HPDE6-E6E7 (cell line): Measurements from ENCODE around the gene PCMT1.
"Not testable (repeated sequence)": the region's sequence is repeated elsewhere in the genome, so short reads cannot be mapped to it uniquely, and the experiment has no call there.

Experiments used
- DNase-seq: peaks from one replicate; pipeline ENCODE4 v3.0.0; 2011; ENCODE audit warnings: missing footprints; ENCODE audit errors: extremely low spot score

PCMT1 gene

GRCh38 chr6:149750136-149750609 is 632 bp downstream of the PCMT1 start:
- DNase-seq, result peak; percentile 27

GRCh38 chr6:149751239-149751638 is 1.7 kb downstream of the PCMT1 start:
- DNase-seq, result no peak

DNA sequence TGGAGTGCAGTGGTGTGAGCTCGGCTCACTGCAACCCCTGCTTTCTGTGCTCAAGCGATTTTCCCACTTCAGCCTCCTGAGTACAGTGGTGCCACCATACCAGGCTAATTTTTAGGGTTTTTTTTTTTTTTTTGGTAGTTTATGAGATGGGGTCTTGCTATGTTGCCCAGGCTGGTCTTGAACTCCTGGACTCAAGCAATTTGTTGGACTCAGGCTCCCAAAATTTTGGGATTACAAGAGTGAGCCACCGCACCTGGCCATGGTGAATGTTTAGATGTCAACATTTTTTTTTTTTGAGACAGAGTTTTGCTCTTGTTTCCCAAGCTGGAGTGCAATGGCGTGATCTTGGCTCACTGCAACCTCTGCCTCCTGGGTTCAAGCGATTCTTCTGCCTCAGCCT is 2.4 kb downstream of the PCMT1 start:
- not testable (repeated sequence) for DNase-seq

GRCh38 chr6:149752600-149753373 is 3.2 kb downstream of the PCMT1 start:
- DNase-seq, result no peak

DNA sequence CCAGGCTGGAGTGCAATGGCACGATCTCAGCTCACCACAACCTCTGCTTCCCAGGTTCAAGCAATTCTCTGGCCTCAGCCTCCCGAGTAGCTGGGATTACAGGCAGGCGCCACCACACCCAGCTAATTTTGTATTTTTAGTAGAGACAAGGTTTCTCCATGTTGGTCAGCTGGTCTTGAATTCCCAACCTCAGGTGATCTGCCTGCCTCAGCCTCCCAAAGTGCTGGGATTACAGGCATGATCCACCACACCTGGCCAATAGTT is 3.8 kb downstream of the PCMT1 start:
- DNase-seq, result not testable (repeated sequence)

DNA sequence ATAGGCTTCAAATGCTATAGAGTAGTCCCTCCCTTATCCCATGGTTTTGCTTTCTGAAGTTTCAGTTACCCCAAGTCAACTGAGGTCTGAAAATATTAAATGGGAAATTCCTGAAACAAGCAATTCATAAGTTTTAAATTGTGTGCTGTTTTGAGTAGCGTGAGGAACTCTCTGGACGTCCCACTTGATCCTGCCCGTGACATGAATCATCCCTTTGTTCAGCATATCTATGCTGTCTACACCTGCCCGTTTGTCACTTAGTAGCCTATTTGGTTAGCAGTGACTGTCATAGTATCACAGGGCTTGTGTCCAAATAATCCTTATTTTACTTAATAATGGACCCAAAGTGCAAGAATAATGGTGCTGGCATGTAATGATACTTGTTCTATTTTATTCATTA is 5.0 kb downstream of the PCMT1 start:
- no peak for DNase-seq

DNA sequence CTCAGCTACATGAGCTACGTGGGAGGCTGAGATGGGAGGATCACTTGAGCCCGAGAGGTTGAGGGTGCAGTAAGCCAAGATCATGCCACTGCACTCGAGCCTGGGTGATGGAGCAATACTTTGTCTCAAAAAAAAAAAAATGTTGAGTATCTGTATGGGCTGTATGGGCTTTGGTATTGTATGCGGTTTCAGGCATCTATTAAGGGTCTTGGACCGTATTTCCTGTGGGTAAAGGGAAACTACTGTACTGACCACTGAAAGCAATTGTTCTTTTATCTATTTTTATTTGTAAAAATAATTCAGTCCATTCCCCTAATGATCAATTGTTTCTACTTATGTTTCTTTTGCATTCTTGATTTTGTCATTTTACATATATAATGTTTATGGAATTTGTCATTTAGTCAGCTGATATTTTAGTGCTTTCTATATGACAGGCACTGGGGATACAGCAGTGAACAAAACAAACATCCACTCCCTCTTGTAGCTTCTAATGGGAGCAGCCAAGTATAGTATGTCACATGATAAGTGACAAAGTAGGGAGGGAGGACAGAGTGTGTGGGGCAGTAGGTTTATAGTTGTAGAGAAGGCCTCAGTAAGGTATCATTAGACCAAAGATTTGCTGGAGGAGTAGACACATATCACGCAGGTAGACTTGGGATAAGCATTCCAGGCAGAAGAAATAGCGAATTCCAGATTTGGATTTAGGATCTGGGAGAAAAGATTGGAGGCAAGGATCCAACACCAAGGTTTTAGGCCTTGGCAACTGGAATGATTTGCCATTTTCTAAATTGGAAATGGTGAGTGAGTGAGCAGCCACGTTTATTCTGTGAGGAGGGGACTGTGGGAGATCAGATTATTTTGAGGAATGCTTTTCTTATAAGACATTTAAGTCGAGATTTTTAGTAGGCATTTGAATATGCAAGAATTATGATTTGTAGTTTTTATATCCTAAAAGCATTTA is 6.0 kb downstream of the PCMT1 start:
- DNase-seq, result no peak

GRCh38 chr6:149756261-149756636 is 6.7 kb downstream of the PCMT1 start:
- DNase-seq, result no peak

GRCh38 chr6:149761438-149761837 is 11.9 kb downstream of the PCMT1 start:
- DNase-seq, result no peak

- no peak for DNase-seq
Observed at GRCh38 chr6:149763866-149764265, 14.3 kb downstream of the PCMT1 start.

- DNase-seq, result no peak
Observed at GRCh38 chr6:149766156-149766769, 16.7 kb downstream of the PCMT1 start.

GRCh38 chr6:149769676-149770075 is 20.1 kb downstream of the PCMT1 start:
- no peak for DNase-seq

- DNase-seq, result no peak
Observed at GRCh38 chr6:149771185-149771584, 21.6 kb downstream of the PCMT1 start.

GRCh38 chr6:149771925-149772324 is 22.4 kb downstream of the PCMT1 start:
- no peak for DNase-seq

DNA sequence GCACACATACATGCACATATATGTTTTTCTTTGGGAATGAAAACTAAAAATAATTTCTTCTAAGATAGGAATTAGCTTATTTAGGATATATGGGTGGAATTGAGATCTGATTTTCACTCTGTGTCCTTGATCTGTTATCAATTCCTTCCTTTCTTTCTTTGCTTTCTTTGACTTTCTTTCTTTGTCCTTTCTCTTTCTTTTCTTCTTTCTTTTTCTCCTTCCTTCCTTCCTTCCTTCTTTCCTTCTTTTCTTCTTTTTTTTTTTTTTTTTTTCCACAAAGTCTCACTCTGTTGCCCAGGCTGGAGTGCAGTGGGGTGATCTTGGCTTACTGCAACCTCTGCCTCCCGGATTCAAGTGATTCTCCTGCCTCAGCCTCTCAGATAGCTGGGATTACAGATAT is 28.1 kb downstream of the PCMT1 start:
- no peak for DNase-seq

DNA sequence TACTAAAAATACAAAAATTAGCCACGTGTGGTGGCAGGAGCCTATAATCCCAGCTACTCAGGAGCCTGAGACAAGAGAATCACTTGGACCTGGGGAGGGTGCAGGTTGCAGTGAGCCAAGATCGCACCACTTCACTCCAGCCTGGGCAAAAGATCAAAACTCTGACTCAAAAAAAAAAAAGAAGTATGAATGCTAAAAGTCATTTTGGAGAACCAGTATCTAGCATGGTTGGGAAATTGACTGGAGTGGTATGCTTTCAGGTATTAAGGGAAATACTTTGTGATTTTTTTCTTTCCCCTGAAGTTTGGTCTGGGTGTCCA is 30.1 kb downstream of the PCMT1 start:
- DNase-seq, result no peak

GRCh38 chr6:149781715-149782114 is 32.2 kb downstream of the PCMT1 start:
- no peak for DNase-seq

DNA sequence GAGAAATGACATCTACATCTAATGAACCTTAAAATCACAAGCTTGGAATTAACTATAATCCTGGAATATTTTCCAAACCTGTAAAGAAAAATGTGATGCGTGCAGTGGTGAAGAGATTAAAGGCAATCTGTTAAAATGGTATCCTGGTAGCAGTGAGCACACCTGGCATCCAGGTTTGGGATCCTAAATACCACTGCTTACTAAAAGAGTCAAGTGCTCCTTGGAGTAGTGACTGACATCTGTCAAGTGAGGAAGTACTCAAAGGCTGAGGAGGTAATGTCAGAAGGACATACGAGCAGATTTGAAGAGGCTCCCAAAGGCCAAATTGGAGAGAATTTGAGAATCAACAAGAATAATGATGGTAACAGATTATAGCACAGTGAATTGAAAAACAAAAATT is 32.8 kb downstream of the PCMT1 start:
- DNase-seq, result no peak

GRCh38 chr6:149783551-149783950 is 34.0 kb downstream of the PCMT1 start:
- DNase-seq, result no peak

DNA sequence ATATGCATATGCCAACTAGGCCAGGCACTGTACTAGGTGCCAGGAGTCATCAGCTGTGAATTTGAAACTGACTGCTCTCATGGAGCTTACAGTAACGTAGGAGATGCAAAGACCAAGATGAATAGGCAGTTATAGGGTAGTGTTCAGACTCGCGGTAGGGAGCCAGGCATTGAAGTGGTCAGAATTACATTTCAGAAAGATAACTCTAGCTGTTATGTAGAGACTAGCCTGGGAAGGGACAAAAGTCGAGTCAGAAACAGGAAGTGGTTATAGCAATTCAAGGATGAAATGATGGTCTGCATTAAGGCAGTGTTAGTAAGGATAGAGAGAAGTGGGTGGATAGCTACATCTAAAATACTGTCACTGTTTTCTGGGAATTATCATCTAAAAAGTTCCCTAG is 56.6 kb downstream of the PCMT1 start:
- no peak for DNase-seq

DNA sequence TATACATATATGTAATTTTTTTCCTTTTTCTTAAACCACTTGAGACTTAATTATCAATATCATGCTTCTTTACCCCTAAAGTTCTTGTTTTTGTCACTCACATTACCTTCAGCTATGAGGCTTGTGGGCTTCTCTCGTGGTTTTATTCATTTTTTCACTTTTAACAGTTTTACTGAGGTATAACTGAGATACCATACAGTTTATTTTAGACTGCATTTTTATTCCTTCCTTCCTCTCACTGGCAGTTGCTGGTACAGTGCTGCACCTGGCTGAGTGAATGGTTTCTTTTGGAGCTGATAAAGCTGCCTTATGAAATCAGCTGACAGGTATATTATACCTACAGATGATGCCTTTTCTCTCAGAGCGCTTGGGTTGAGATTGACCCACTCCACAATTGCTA is 60.3 kb downstream of the PCMT1 start:
- no peak for DNase-seq

GRCh38 chr6:149813351-149813750 is 63.8 kb downstream of the PCMT1 start:
- no peak for DNase-seq

DNA sequence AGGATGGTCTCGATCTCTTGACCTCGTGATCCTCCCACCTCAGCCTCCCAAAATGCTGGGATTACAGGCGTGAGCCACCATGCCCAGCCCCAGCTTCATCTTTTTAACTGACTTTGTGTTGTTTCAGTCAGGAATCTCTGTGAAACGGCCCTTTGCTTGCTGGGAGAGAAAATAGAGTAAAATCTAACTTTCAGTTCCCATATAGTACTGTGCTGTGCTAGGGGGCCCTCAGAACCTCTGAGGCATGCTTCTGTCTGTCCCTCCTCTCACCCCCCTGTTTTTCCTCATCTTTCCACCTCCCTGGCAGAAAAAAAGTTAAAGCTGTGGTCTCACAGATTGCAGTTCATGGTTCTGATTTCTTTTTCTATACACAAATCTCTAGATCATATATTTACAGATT is 66.2 kb downstream of the PCMT1 start:
- no peak for DNase-seq
